Heart left ventricle (tissue), 13 donors: Measurements from ENCODE around the gene TBC1D1.

ENCODE experiments used
- CTCF ChIP-seq, 12 donors: fragments of 200-600 bp; sonication (generic) in 4 of 12; IDR thresholded peaks; one replicate each; pipeline versions ENCODE4 v1.5.0 to v1.8.0; 2018 to 2022; ENCODE audit warnings: antibody characterized with exemption in 12 of 12, mild to moderate bottlenecking in 5 of 12
- POLR2A ChIP-seq, 2 donors: fragments of 450-650 bp; IDR thresholded peaks; one replicate each; pipeline ENCODE4 v1.6.1; 2017; ENCODE audit warnings: antibody characterized with exemption in 2 of 2, mild to moderate bottlenecking in 2 of 2, moderate library complexity in 2 of 2
- donor health status: ischemic (EF 13 %, LVEDD 7.1; RV severe dilation, severe dysfunction).
- donor health status: DM: no; HTN: yes; CAD: no.
- donor health status: DM: no; HTN: no; CAD: no.
- donor health status: ischemic (EF 25% LVEDD 6.9; RV normal size, moderate dysfunction).
- donor health status: ischemic (EF 25% LVEDD 5.7; RV mildly dilated, moderate dysfunction).
- donor health status: ischemic (EF 35%, LVEDD 5.7; RV mildly dilated, moderate dysfunction).
- donor health status: nonischemic (EF 11% LVEDD 7.7; RV severe dilation, severe dysfunction).
- donor health status: DM: yes; HTN: yes; CAD: no.
- donor health status: PGD.
- donor health status: ischemic (EF 29% LVEDD 5.4; RV normal size, mild dysfunction).
- donor health status: nonischemic (EF 23%, LVEDD 6.1; RV moderate dilation, normal function).

GRCh38 chr4:38174801-38175200, 283.9 kb downstream of the TBC1D1 start:
- no peak for TF ChIP-seq POLR2A (IDR thresholded peaks at IDR 0.05)
- no peak for TF ChIP-seq CTCF (IDR thresholded peaks at IDR 0.05)
